B cell (primary cell): ENCODE results near the gene NAV2. TPM values are rescaled to one million over a fixed set of nuclear protein-coding genes. Genes with fewer than 3 reads are reported as not detected.
"Not testable (repeated sequence)": the region's sequence is repeated elsewhere in the genome, so short reads cannot be mapped to it uniquely, and the experiment has no call there.

ENCODE experiments used
- ATAC-seq: fragments of 200-7000 bp; cut with Tn5 transposase; one replicate; pipeline ENCODE4 v1.10.0; 2021; ENCODE audit warnings: low read depth, mild to moderate bottlenecking, moderate number of reproducible peaks, moderate library complexity
- CTCF ChIA-PET: fragments of 350-600 bp; sonication (Branson Sonifier 250); formaldehyde crosslinking; loops from one replicate; lab custom pipeline; 2021; ENCODE audit warnings: antibody characterized with exemption, inconsistent platforms; lab: Charles Lee
- POLR2A ChIA-PET: fragments of 350-600 bp; sonication (Branson Sonifier 250); formaldehyde crosslinking; loops from one replicate; lab custom pipeline; 2021; ENCODE audit warnings: antibody characterized with exemption; lab: Charles Lee
- DNase-seq: peaks from one replicate; pipeline ENCODE4 v3.0.0; 2013
- H2AFZ ChIP-seq: 2 replicates; pipeline ENCODE4 v1.6.1; 2012; ENCODE audit warnings: mild to moderate bottlenecking, low read depth, low read length; ENCODE audit not compliant: insufficient read depth, poor library complexity, severe bottlenecking
- H3K27ac ChIP-seq, 2 donors: 1 replicate in 1 of 2; 2 replicates in 1 of 2; pipeline ENCODE4 v1.5.1; 2012 to 2013; ENCODE audit warnings: low read length in 2 of 2, mild to moderate bottlenecking in 2 of 2, moderate library complexity in 1 of 2
- H3K27me3 ChIP-seq, 4 experiments: fragments of 200-600 bp in 1 of 4; sonication (generic) in 1 of 4; replicated peaks in 1 of 4; 1 replicate in 2 of 4; 2 replicates in 2 of 4; pipeline versions ENCODE4 v1.6.1 to v1.7.0; 2013 to 2016; ENCODE audit warnings: low read length in 3 of 4, mild to moderate bottlenecking in 2 of 4, mixed read lengths in 1 of 4, moderate library complexity in 1 of 4; ENCODE audit not compliant: insufficient read depth in 4 of 4, control insufficient read depth in 3 of 4; ENCODE audit errors: control extremely low read depth in 1 of 4
- H3K36me3 ChIP-seq, 2 experiments: replicated peaks in 1 of 2; 1 replicate in 1 of 2; 2 replicates in 1 of 2; pipeline versions ENCODE4 v1.6.1 to v1.7.1; 2013; ENCODE audit warnings: low read length in 1 of 2; ENCODE audit not compliant: insufficient read depth in 2 of 2, control insufficient read depth in 1 of 2; ENCODE audit errors: control extremely low read depth in 1 of 2, extremely low read depth in 1 of 2
- H3K4me1 ChIP-seq, 2 donors: fragments of 200-600 bp in 1 of 2; sonication (generic) in 1 of 2; 1 replicate in 1 of 2; 2 replicates in 1 of 2; pipeline versions ENCODE4 v1.5.1 to v1.6.1; 2013 to 2017; ENCODE audit warnings: low read length in 2 of 2; ENCODE audit not compliant: control insufficient read depth in 2 of 2, insufficient read depth in 2 of 2
- H3K4me2 ChIP-seq: replicated peaks from 2 replicates; pipeline ENCODE3; 2012; ENCODE audit warnings: mild to moderate bottlenecking, low read depth, low read length; ENCODE audit not compliant: poor library complexity, severe bottlenecking
- H3K4me3 ChIP-seq, 5 experiments: fragments of 200-600 bp in 1 of 5; sonication (generic) in 1 of 5; 1 replicate in 3 of 5; 2 replicates in 2 of 5; pipeline versions ENCODE4 v1.5.1 to v1.7.0; 2011 to 2016; ENCODE audit warnings: low read length in 4 of 5, mild to moderate bottlenecking in 4 of 5, low read depth in 2 of 5, control low read depth in 1 of 5, moderate library complexity in 1 of 5; ENCODE audit not compliant: insufficient read depth in 1 of 5; ENCODE audit errors: control extremely low read depth in 1 of 5, extremely low read depth in 1 of 5
- H3K79me2 ChIP-seq: fragments of 200-600 bp; sonication (generic); one replicate; pipeline ENCODE4 v1.6.0; 2016; ENCODE audit warnings: low read length; ENCODE audit not compliant: control insufficient read depth, insufficient read depth
- H3K9ac ChIP-seq: fragments of 200-600 bp; sonication (generic); 2 replicates; pipeline ENCODE4 v1.6.1; 2017; ENCODE audit warnings: mild to moderate bottlenecking, low read length, moderate library complexity
- H3K9me3 ChIP-seq, 3 donors: one replicate each; pipeline versions ENCODE4 v1.6.1 to v1.7.1; 2013; ENCODE audit warnings: low read length in 2 of 3; ENCODE audit not compliant: control insufficient read depth in 2 of 3, insufficient read depth in 1 of 3; ENCODE audit errors: control extremely low read depth in 1 of 3
- H4K20me1 ChIP-seq: 2 replicates; pipeline ENCODE4 v1.6.0; 2012; ENCODE audit warnings: mild to moderate bottlenecking, low read length; ENCODE audit not compliant: insufficient read depth, control insufficient read depth, poor library complexity, severe bottlenecking
- H3K27ac Mint-ChIP-seq: one replicate; pipeline ENCODE4 v1.8.0; 2021; ENCODE audit warnings: mixed read lengths
- H3K27me3 Mint-ChIP-seq: one replicate; pipeline ENCODE4 v1.8.0; 2021; ENCODE audit warnings: mixed read lengths
- H3K4me1 Mint-ChIP-seq: one replicate; pipeline ENCODE4 v1.8.0; 2021; ENCODE audit warnings: mixed read lengths
- H3K4me3 Mint-ChIP-seq: one replicate; pipeline ENCODE4 v1.8.0; 2021; ENCODE audit warnings: mixed read lengths
- H3K9me3 Mint-ChIP-seq: one replicate; pipeline ENCODE4 v1.8.0; 2022; ENCODE audit warnings: mixed read lengths; ENCODE audit not compliant: insufficient read depth
- CTCF ChIP-seq: fragments of 200-600 bp; IDR thresholded peaks from one replicate; pipeline ENCODE4 v1.8.0; 2022; ENCODE audit warnings: antibody characterized with exemption, mild to moderate bottlenecking
- EZH2 ChIP-seq: IDR thresholded peaks from 2 replicates; pipeline ENCODE4 v1.6.1; 2012; ENCODE audit warnings: borderline replicate concordance, low read depth, mild to moderate bottlenecking, moderate library complexity, low read length; ENCODE audit not compliant: insufficient read depth, poor library complexity, severe bottlenecking
- WGBS: methylation state at CpG from one replicate; pipeline ENCODE4 v1.1.5; 2013; ENCODE audit warnings: missing lambda C conversion rate; ENCODE audit not compliant: insufficient coverage; 5-methylcytosine and 5-hydroxymethylcytosine counted together
- intact Hi-C: fragments of 100-400 bp; cut with micrococcal nuclease; formaldehyde crosslinking; loops from one replicate; pipeline ENCODE4 v1.10.0; 2022
- polyA plus RNA-seq: library from polyadenylated mRNA; depleted of rRNA; stranded (reverse); fragments of >200 nt; gene quantifications from 2 replicates; pipeline ENCODE4 v1.2.3, GENCODE V29; 2012
- total RNA-seq, 2 donors: library from RNA; stranded (reverse); fragments of 120-200 nt in 1 of 2; gene quantifications; 1 replicate in 1 of 2; 2 replicates in 1 of 2; pipeline versions ENCODE4 v1.2.3 to v1.2.4, GENCODE V29; 2013 to 2022

Gene NAV2
- total and polyA plus RNA-seq, 2 donors (not counting 1 experiment from before 2014, with no cell fraction given) = 0.82 to 22.2 TPM

GRCh38 chr11:19959210-19959609 is 246.6 kb downstream of the NAV2 start:
- Histone ChIP-seq H3K9ac (no peak overlapping the region), H3K36me3 (no peaks in the 10 kb centered on the region), H3K9me3 (no peaks in the 10 kb centered on the region), H3K4me3 (no peak overlapping the region), H3K4me2 (peak overlapping the region; percentile 9), H4K20me1 (no peaks in the 10 kb centered on the region), H2AFZ (no peak overlapping the region), H3K27me3 (peaks cover 0 to 4% (median 1%) of the 10 kb centered on the region in 4 experiments), H3K27ac (no peak overlapping the region), H3K4me1 (peaks cover 3 to 14% of the 10 kb centered on the region in 2 donors), H3K79me2 (no peaks in the 10 kb centered on the region)
- Mint-ChIP-seq H3K27me3 (peaks cover 36% of the 10 kb centered on the region), H3K27ac (no peak overlapping the region), H3K4me3 (no peak overlapping the region), H3K9me3 (no peaks in the 10 kb centered on the region), H3K4me1 (peaks cover 16% of the 10 kb centered on the region)
- DNase-seq (no peak), ATAC-seq (no peak)
- CTCF ChIA-PET = no interaction called here
- POLR2A ChIA-PET = no interaction called here
- TF ChIP-seq CTCF = no peak
- no peak for TF ChIP-seq EZH2
- intact Hi-C loops = loop anchor here (10.0 kb wide), 1 partner anchor 126 kb away; no protein-coding TSS in a partner anchor
- 23% methylated on average over 3 of the region's 3 CpGs for WGBS

GRCh38 chr11:19959648-19960059 is 247.0 kb downstream of the NAV2 start:
- intact Hi-C loops = loop anchor here (10.0 kb wide), 1 partner anchor 125 kb away; no protein-coding TSS in a partner anchor
- Mint-ChIP-seq H3K4me3 (no peak overlapping the region), H3K27ac (no peak overlapping the region), H3K9me3 (no peaks in the 10 kb centered on the region), H3K4me1 (peaks cover 16% of the 10 kb centered on the region), H3K27me3 (peaks cover 34% of the 10 kb centered on the region)
- WGBS = 30% methylated on average over 8 of the region's 10 CpGs
- H3K9ac ChIP-seq = no peak overlapping the region
- H3K36me3 ChIP-seq = no peaks in the 10 kb centered on the region
- no peaks in the 10 kb centered on the region for H3K79me2 ChIP-seq
- no peaks in the 10 kb centered on the region for H4K20me1 ChIP-seq
- no peaks in the 10 kb centered on the region for H3K9me3 ChIP-seq
- no peak overlapping the region for H3K4me3 ChIP-seq
- DNase-seq = no peak
- ATAC-seq = no peak
- no peak overlapping the region for H2AFZ ChIP-seq
- peaks cover 3 to 14% of the 10 kb centered on the region in 2 donors for H3K4me1 ChIP-seq
- H3K27ac ChIP-seq = no peak overlapping the region
- TF ChIP-seq CTCF = no peak
- TF ChIP-seq EZH2 = no peak
- CTCF ChIA-PET = interaction anchor here (1.0 kb wide), 1 partner anchor 152 kb away, joined by 3 read pairs; no protein-coding TSS in a partner anchor
- H3K4me2 ChIP-seq = no peak overlapping the region
- POLR2A ChIA-PET = no interaction called here
- H3K27me3 ChIP-seq = peaks cover 0 to 4% (median 1%) of the 10 kb centered on the region in 4 experiments

- H3K9me3 Mint-ChIP-seq, H4K20me1 ChIP-seq, H3K27me3 ChIP-seq, H3K4me2 ChIP-seq, H3K9ac ChIP-seq, ATAC-seq, H3K36me3 ChIP-seq, intact Hi-C loops, H3K27ac Mint-ChIP-seq, POLR2A ChIA-PET, H3K9me3 ChIP-seq, H3K4me3 Mint-ChIP-seq, H3K79me2 ChIP-seq, H2AFZ ChIP-seq, DNase-seq, H3K4me3 ChIP-seq, H3K27ac ChIP-seq: not testable (repeated sequence)
- CTCF ChIA-PET = interaction anchor here (1.0 kb wide), 1 partner anchor 151 kb away, joined by 3 read pairs; no protein-coding TSS in a partner anchor
- peaks cover 3 to 14% of the 10 kb centered on the region in 2 donors for H3K4me1 ChIP-seq
- Mint-ChIP-seq H3K27me3 (peaks cover 32% of the 10 kb centered on the region), H3K4me1 (peaks cover 16% of the 10 kb centered on the region)
- WGBS = 100% methylated on average over 3 of the region's 3 CpGs
These were observed 247.8 kb downstream of the NAV2 start for GRCh38 chr11:19960410-19960809.
